Activated CD4-positive, alpha-beta T cell treated with anti-CD3 and anti-CD28 coated beads, Interleukin-2, amount 10 ng/mL, durations not matched to agents 24 days and 14 days (primary cell): ENCODE data around the gene AQP1. TPM values are rescaled to one million over a fixed set of nuclear protein-coding genes. Genes with fewer than 3 reads are reported as not detected.
A peak's percentile ranks its signal among the peaks of the same experiment; 100 is the strongest.

Experiments used
- DNase-seq: peaks from one replicate; pipeline ENCODE4 v3.0.0; 2022
- H3K27ac Mint-ChIP-seq: one replicate; pipeline ENCODE4 v1.8.0; 2022; ENCODE audit warnings: mild to moderate bottlenecking, mixed read lengths
- H3K27me3 Mint-ChIP-seq: one replicate; pipeline ENCODE4 v1.8.0; 2022; ENCODE audit warnings: mixed read lengths
- H3K36me3 Mint-ChIP-seq: one replicate; pipeline ENCODE4 v1.8.0; 2022; ENCODE audit warnings: low read depth, mild to moderate bottlenecking, mixed read lengths
- H3K4me1 Mint-ChIP-seq: one replicate; pipeline ENCODE4 v1.8.0; 2021; ENCODE audit warnings: mixed read lengths
- H3K4me3 Mint-ChIP-seq: one replicate; pipeline ENCODE4 v1.8.0; 2022; ENCODE audit warnings: mild to moderate bottlenecking, moderate library complexity, mixed read lengths
- H3K9me3 Mint-ChIP-seq: one replicate; pipeline ENCODE4 v1.8.0; 2021; ENCODE audit warnings: mixed read lengths
- intact Hi-C: fragments of 100-400 bp; cut with micrococcal nuclease; formaldehyde crosslinking; loops from one replicate; pipeline ENCODE4 v1.15.1; 2023
- total RNA-seq: library from RNA; stranded (reverse); gene quantifications from 2 replicates; pipeline ENCODE4 v1.2.3, GENCODE V29; 2022

AQP1 gene
- total RNA-seq, 1 donor from 2014 or later, result not detected

- peak; percentile 48 for DNase-seq
- Mint-ChIP-seq H3K36me3 (no peaks in the 10 kb centered on the region), H3K27ac (no peak overlapping the region), H3K9me3 (no peaks in the 10 kb centered on the region), H3K4me1 (no peaks in the 10 kb centered on the region), H3K4me3 (no peak overlapping the region), H3K27me3 (peaks cover 9% of the 10 kb centered on the region)
- intact Hi-C loops, result no loop called here
Measured at GRCh38 chr7:30933124-30933974, 21.7 kb downstream of the AQP1 start.

- H3K27me3 Mint-ChIP-seq, result peaks cover 9% of the 10 kb centered on the region
- H3K4me1 Mint-ChIP-seq, result no peaks in the 10 kb centered on the region
- no peaks in the 10 kb centered on the region for H3K9me3 Mint-ChIP-seq
- no peak overlapping the region for H3K27ac Mint-ChIP-seq
- DNase-seq, result peak; percentile 29
- H3K36me3 Mint-ChIP-seq, result no peaks in the 10 kb centered on the region
- no peak overlapping the region for H3K4me3 Mint-ChIP-seq
- intact Hi-C loops, result no loop called here
Measured at GRCh38 chr7:30934225-30934624, 22.6 kb downstream of the AQP1 start.

- DNase-seq, result peak; percentile 53
- no peak overlapping the region for H3K4me3 Mint-ChIP-seq
- H3K4me1 Mint-ChIP-seq, result no peaks in the 10 kb centered on the region
- no peak overlapping the region for H3K27ac Mint-ChIP-seq
- H3K27me3 Mint-ChIP-seq, result peaks cover 14% of the 10 kb centered on the region
- H3K36me3 Mint-ChIP-seq, result no peaks in the 10 kb centered on the region
- intact Hi-C loops, result no loop called here
- no peaks in the 10 kb centered on the region for H3K9me3 Mint-ChIP-seq
Measured at GRCh38 chr7:30934732-30935568, 23.3 kb downstream of the AQP1 start.

GRCh38 chr7:30935569-30935877 lies 23.9 kb downstream of the AQP1 start:
- peak; percentile 32 for DNase-seq
- H3K27ac Mint-ChIP-seq, result no peak overlapping the region
- no peaks in the 10 kb centered on the region for H3K9me3 Mint-ChIP-seq
- intact Hi-C loops, result no loop called here
- H3K4me1 Mint-ChIP-seq, result no peaks in the 10 kb centered on the region
- H3K4me3 Mint-ChIP-seq, result no peak overlapping the region
- H3K36me3 Mint-ChIP-seq, result no peaks in the 10 kb centered on the region
- H3K27me3 Mint-ChIP-seq, result peaks cover 16% of the 10 kb centered on the region

GRCh38 chr7:30936650-30937245 lies 25.1 kb downstream of the AQP1 start:
- no peaks in the 10 kb centered on the region for H3K9me3 Mint-ChIP-seq
- H3K27ac Mint-ChIP-seq, result no peak overlapping the region
- H3K4me3 Mint-ChIP-seq, result no peak overlapping the region
- DNase-seq, result peak; percentile 50
- no peaks in the 10 kb centered on the region for H3K4me1 Mint-ChIP-seq
- intact Hi-C loops, result no loop called here
- H3K36me3 Mint-ChIP-seq, result no peaks in the 10 kb centered on the region
- H3K27me3 Mint-ChIP-seq, result peaks cover 23% of the 10 kb centered on the region

- no peak overlapping the region for H3K27ac Mint-ChIP-seq
- DNase-seq, result peak; percentile 37
- H3K9me3 Mint-ChIP-seq, result no peaks in the 10 kb centered on the region
- H3K4me1 Mint-ChIP-seq, result no peaks in the 10 kb centered on the region
- no peak overlapping the region for H3K4me3 Mint-ChIP-seq
- peaks cover 30% of the 10 kb centered on the region for H3K27me3 Mint-ChIP-seq
- no peaks in the 10 kb centered on the region for H3K36me3 Mint-ChIP-seq
- intact Hi-C loops, result no loop called here
Measured at GRCh38 chr7:30937416-30937815, 25.8 kb downstream of the AQP1 start.

- peak; percentile 92 for DNase-seq
- Mint-ChIP-seq H3K4me1 (no peaks in the 10 kb centered on the region), H3K9me3 (no peaks in the 10 kb centered on the region), H3K27ac (no peak overlapping the region), H3K4me3 (no peak overlapping the region), H3K27me3 (peaks cover 37% of the 10 kb centered on the region), H3K36me3 (no peaks in the 10 kb centered on the region)
- intact Hi-C loops, result loop anchor here (1.0 to 2.0 kb wide), 2 partner anchors 37 to 138 kb away; no protein-coding TSS in a partner anchor
Measured at GRCh38 chr7:30938435-30939316, 27.0 kb downstream of the AQP1 start.

GRCh38 chr7:30941582-30942323 lies 30.1 kb downstream of the AQP1 start:
- no peak overlapping the region for H3K27ac Mint-ChIP-seq
- DNase-seq, result no peak
- peaks cover 3% of the 10 kb centered on the region for H3K9me3 Mint-ChIP-seq
- intact Hi-C loops, result no loop called here
- no peaks in the 10 kb centered on the region for H3K36me3 Mint-ChIP-seq
- H3K4me3 Mint-ChIP-seq, result no peak overlapping the region
- H3K27me3 Mint-ChIP-seq, result peaks cover 44% of the 10 kb centered on the region
- H3K4me1 Mint-ChIP-seq, result no peaks in the 10 kb centered on the region

GRCh38 chr7:30950197-30950596 lies 38.5 kb downstream of the AQP1 start:
- Mint-ChIP-seq H3K4me1 (no peaks in the 10 kb centered on the region), H3K4me3 (no peak overlapping the region), H3K27me3 (peaks cover 21% of the 10 kb centered on the region), H3K9me3 (peaks cover 4% of the 10 kb centered on the region), H3K27ac (no peak overlapping the region), H3K36me3 (no peaks in the 10 kb centered on the region)
- intact Hi-C loops, result no loop called here
- peak; percentile 27 for DNase-seq

GRCh38 chr7:30954914-30955313 lies 43.3 kb downstream of the AQP1 start:
- Mint-ChIP-seq H3K27ac (no peak overlapping the region), H3K36me3 (no peaks in the 10 kb centered on the region), H3K4me1 (no peaks in the 10 kb centered on the region), H3K4me3 (no peak overlapping the region), H3K9me3 (peaks cover 4% of the 10 kb centered on the region), H3K27me3 (peaks cover 19% of the 10 kb centered on the region)
- intact Hi-C loops, result no loop called here
- peak; percentile 24 for DNase-seq

- no peaks in the 10 kb centered on the region for H3K36me3 Mint-ChIP-seq
- no peak overlapping the region for H3K4me3 Mint-ChIP-seq
- H3K27ac Mint-ChIP-seq, result no peak overlapping the region
- H3K27me3 Mint-ChIP-seq, result peaks cover 17% of the 10 kb centered on the region
- peaks cover 4% of the 10 kb centered on the region for H3K9me3 Mint-ChIP-seq
- no peaks in the 10 kb centered on the region for H3K4me1 Mint-ChIP-seq
- DNase-seq, result no peak
- intact Hi-C loops, result no loop called here
Measured at GRCh38 chr7:30956704-30957103, 45.1 kb downstream of the AQP1 start.

- H3K36me3 Mint-ChIP-seq, result no peaks in the 10 kb centered on the region
- H3K27me3 Mint-ChIP-seq, result peaks cover 6% of the 10 kb centered on the region
- H3K27ac Mint-ChIP-seq, result no peak within 1 kb of the TSS
- no peak within 1 kb of the TSS for H3K4me3 Mint-ChIP-seq
- no peaks in the 10 kb centered on the region for H3K9me3 Mint-ChIP-seq
- DNase-seq, result peak; percentile 12
- intact Hi-C loops, result no loop called here
- H3K4me1 Mint-ChIP-seq, result no peaks in the 10 kb centered on the region
Measured at GRCh38 chr7:30963842-30964241, 52.2 kb downstream of the AQP1 start, which contains the start of gene GHRHR. GHRHR (plus strand) TSS chr7:30963953; CDS start chr7:30964069, 116 bp downstream.

GRCh38 chr7:30965372-30965771 lies 53.7 kb downstream of the AQP1 start:
- intact Hi-C loops, result no loop called here
- Mint-ChIP-seq H3K9me3 (no peaks in the 10 kb centered on the region), H3K36me3 (no peaks in the 10 kb centered on the region), H3K4me1 (no peaks in the 10 kb centered on the region), H3K4me3 (no peak overlapping the region), H3K27me3 (peaks cover 6% of the 10 kb centered on the region), H3K27ac (no peak overlapping the region)
- DNase-seq, result peak; percentile 31
